ENCODE data around the gene GARIN5B. TPM values are rescaled to one million over a fixed set of nuclear protein-coding genes. Genes with fewer than 3 reads are reported as not detected.

GARIN5B gene
- total RNA-seq, 1 experiment from 2014 or later: not detected

DNA sequence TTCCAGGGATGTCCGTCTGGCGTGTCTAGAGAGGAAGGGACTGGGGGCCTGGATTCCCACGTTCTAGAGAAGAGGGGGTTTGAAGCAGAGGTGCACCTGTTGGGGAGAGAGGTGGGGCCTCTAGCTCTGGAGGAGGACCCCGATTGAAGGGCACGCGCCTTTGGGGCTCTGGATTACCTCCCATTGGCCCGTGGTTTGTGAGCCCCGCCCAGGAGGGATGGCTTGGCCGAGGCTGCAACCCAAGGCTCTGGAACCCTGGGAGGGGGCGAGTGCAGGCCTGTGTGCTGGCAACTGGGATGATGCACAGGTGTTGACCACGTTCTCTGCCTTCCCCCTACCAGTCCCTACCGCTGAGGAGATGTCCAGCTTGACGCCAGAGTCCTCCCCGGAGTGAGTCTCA is 58.1 kb downstream of the GARIN5B start:
- H3K4me3 Mint-ChIP-seq (ENCODE audit: low read depth, unreplicated experiment): no peak overlapping the region
- H3K4me1 Mint-ChIP-seq (ENCODE audit: low read depth, unreplicated experiment): peaks cover 10% of the 10 kb centered on the region
- H3K36me3 Mint-ChIP-seq (ENCODE audit: insufficient read depth, unreplicated experiment): peaks cover 11% of the 10 kb centered on the region
- H3K27ac Mint-ChIP-seq (ENCODE audit: unreplicated experiment): no peak overlapping the region
- DNase-seq: no peak
- CTCF ChIA-PET: no interaction called here
- peaks cover 16% of the 10 kb centered on the region for H3K27me3 Mint-ChIP-seq (ENCODE audit: unreplicated experiment)
- H3K9me3 Mint-ChIP-seq (ENCODE audit: low read depth, unreplicated experiment): no peaks in the 10 kb centered on the region
- TF ChIP-seq, protein P1, sequence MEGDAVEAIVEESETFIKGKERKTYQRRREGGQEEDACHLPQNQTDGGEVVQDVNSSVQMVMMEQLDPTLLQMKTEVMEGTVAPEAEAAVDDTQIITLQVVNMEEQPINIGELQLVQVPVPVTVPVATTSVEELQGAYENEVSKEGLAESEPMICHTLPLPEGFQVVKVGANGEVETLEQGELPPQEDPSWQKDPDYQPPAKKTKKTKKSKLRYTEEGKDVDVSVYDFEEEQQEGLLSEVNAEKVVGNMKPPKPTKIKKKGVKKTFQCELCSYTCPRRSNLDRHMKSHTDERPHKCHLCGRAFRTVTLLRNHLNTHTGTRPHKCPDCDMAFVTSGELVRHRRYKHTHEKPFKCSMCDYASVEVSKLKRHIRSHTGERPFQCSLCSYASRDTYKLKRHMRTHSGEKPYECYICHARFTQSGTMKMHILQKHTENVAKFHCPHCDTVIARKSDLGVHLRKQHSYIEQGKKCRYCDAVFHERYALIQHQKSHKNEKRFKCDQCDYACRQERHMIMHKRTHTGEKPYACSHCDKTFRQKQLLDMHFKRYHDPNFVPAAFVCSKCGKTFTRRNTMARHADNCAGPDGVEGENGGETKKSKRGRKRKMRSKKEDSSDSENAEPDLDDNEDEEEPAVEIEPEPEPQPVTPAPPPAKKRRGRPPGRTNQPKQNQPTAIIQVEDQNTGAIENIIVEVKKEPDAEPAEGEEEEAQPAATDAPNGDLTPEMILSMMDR (IDR thresholded peaks at IDR 0.05; ENCODE audit: unreplicated experiment): no peak
- BruUV-seq (replicated peaks): no TSS peak
- intact Hi-C loops (cut with micrococcal nuclease; ENCODE audit: unreplicated experiment): loop anchor here (5.0 kb wide), 1 partner anchor 77 kb away; the partner anchor contains the start of gene TMEM238

Other genes starting within 250 kb of the GARIN5B start
- 140 and 151 TPM in 2 replicates for gene PPP1R12C, start 245.6 kb downstream of the GARIN5B start, total RNA-seq (2022)
- gene TNNT1, start 214.1 kb downstream of the GARIN5B start, total RNA-seq (2022): 48.8 and 53.7 TPM in 2 replicates
- 1.3 and 2.5 TPM in 2 replicates for gene TNNI3, start 205.5 kb downstream of the GARIN5B start, total RNA-seq (2022)
- gene DNAAF3, start 196.6 kb downstream of the GARIN5B start, total RNA-seq (2022): 10.3 and 13.1 TPM in 2 replicates
- gene SYT5, start 183.0 kb downstream of the GARIN5B start, total RNA-seq (2022): 0.54 and 0.71 TPM in 2 replicates
- 34.6 and 43.2 TPM in 2 replicates for gene PTPRH, start 153.8 kb downstream of the GARIN5B start, total RNA-seq (2022)
- 14.3 and 14.7 TPM in 2 replicates for gene TMEM86B, start 134.5 kb downstream of the GARIN5B start, total RNA-seq (2022)
- gene PPP6R1, start 104.2 kb downstream of the GARIN5B start, total RNA-seq (2022): 126 and 132 TPM in 2 replicates
- gene HSPBP1, start 83.2 kb downstream of the GARIN5B start, total RNA-seq (2022): 72.0 and 72.8 TPM in 2 replicates
- gene BRSK1, start 79.3 kb downstream of the GARIN5B start, total RNA-seq (2022): 3.4 and 3.8 TPM in 2 replicates
- gene TMEM150B, start 37.9 kb downstream of the GARIN5B start, total RNA-seq (2022): 0.73 TPM in 1 of 2 replicates, not detected in the other
- 16.1 and 23.5 TPM in 2 replicates for gene KMT5C, start 23.4 kb downstream of the GARIN5B start, total RNA-seq (2022)
- gene COX6B2, start 8.5 kb downstream of the GARIN5B start, total RNA-seq (2022): 1.4 and 3.4 TPM in 2 replicates
- 0.97 and 1.3 TPM in 2 replicates for gene IL11, start 7.2 kb upstream of the GARIN5B start, total RNA-seq (2022)
- gene TMEM190, start 13.6 kb upstream of the GARIN5B start, total RNA-seq (2022): not detected in 2 replicates
- 38.8 and 49.4 TPM in 2 replicates for gene TMEM238, start 21.0 kb upstream of the GARIN5B start, total RNA-seq (2022)
- gene RPL28, start 22.7 kb upstream of the GARIN5B start, total RNA-seq (2022): 1,462 and 1,520 TPM in 2 replicates
- 239 and 287 TPM in 2 replicates for gene UBE2S, start 44.5 kb upstream of the GARIN5B start, total RNA-seq (2022)
- not detected in 2 replicates for gene SHISA7, start 80.0 kb upstream of the GARIN5B start, total RNA-seq (2022)
- gene ISOC2, start 98.4 kb upstream of the GARIN5B start, total RNA-seq (2022): 41.6 and 44.9 TPM in 2 replicates
- gene C19orf85, start 101.5 kb upstream of the GARIN5B start, total RNA-seq (2022): not detected in 2 replicates
- gene ZNF628, start 113.4 kb upstream of the GARIN5B start, total RNA-seq (2022): 11.9 and 13.0 TPM in 2 replicates
- 49.6 and 60.6 TPM in 2 replicates for gene NAT14, start 121.9 kb upstream of the GARIN5B start, total RNA-seq (2022)
- 0.26 and 0.69 TPM in 2 replicates for gene SSC5D, start 125.2 kb upstream of the GARIN5B start, total RNA-seq (2022)
- not detected in 2 replicates for gene SBK2, start 173.9 kb upstream of the GARIN5B start, total RNA-seq (2022)
- 0.57 and 0.78 TPM in 2 replicates for gene SBK3, start 182.3 kb upstream of the GARIN5B start, total RNA-seq (2022)
- gene ZNF579, start 217.6 kb upstream of the GARIN5B start, total RNA-seq (2022): 29.8 and 33.4 TPM in 2 replicates
- 18.6 and 23.0 TPM in 2 replicates for gene FIZ1, start 236.3 kb upstream of the GARIN5B start, total RNA-seq (2022)
- gene ZNF524, start 237.0 kb upstream of the GARIN5B start, total RNA-seq (2022): 18.5 and 21.8 TPM in 2 replicates
- 29.6 and 30.9 TPM in 2 replicates for gene ZNF865, start 242.4 kb upstream of the GARIN5B start, total RNA-seq (2022)